Esophagus muscularis mucosa (tissue), 4 donors: ENCODE results near the gene RUFY3. TPM values are rescaled to one million over a fixed set of nuclear protein-coding genes. Genes with fewer than 3 reads are reported as not detected.

ENCODE experiments used
- DNase-seq: peaks from one replicate; pipeline ENCODE4 v3.0.0-alpha.2; 2017; ENCODE audit errors: extremely low spot score
- H3K27ac ChIP-seq, 4 donors: fragments of 200-600 bp; sonication (generic); replicated peaks in 1 of 4; 1 replicate in 3 of 4; 2 replicates in 1 of 4; pipeline ENCODE4 v1.5.1; 2016 to 2019; ENCODE audit warnings: mild to moderate bottlenecking in 1 of 4
- H3K27me3 ChIP-seq, 4 donors: fragments of 200-600 bp; sonication (generic); one replicate each; pipeline versions ENCODE4 v1.5.1 to v1.6.0; 2016 to 2019
- H3K36me3 ChIP-seq, 4 donors: fragments of 200-600 bp; sonication (generic); one replicate each; pipeline ENCODE4 v1.5.1; 2016 to 2019
- H3K4me1 ChIP-seq, 4 donors: fragments of 200-600 bp; sonication (generic); one replicate each; pipeline ENCODE4 v1.5.1; 2016 to 2019
- H3K4me3 ChIP-seq, 4 donors: fragments of 200-600 bp; sonication (generic); 1 replicate in 2 of 4; 2 replicates in 2 of 4; pipeline ENCODE4 v1.5.1; 2016 to 2019; ENCODE audit warnings: mild to moderate bottlenecking in 4 of 4, moderate library complexity in 1 of 4
- H3K9me3 ChIP-seq, 4 donors: fragments of 200-600 bp; sonication (generic); 1 replicate in 3 of 4; 2 replicates in 1 of 4; pipeline ENCODE4 v1.5.1; 2016 to 2019
- CTCF ChIP-seq, 3 experiments: fragments of 200-600 bp in 2 of 3; fragments of 450-650 bp in 1 of 3; sonication (generic) in 2 of 3; IDR thresholded peaks; one replicate each; pipeline ENCODE4 v1.5.1; 2017 to 2019; ENCODE audit warnings: antibody characterized with exemption in 3 of 3, mild to moderate bottlenecking in 2 of 3, moderate library complexity in 1 of 3
- EP300 ChIP-seq: sonication (generic); formaldehyde crosslinking; IDR thresholded peaks from one replicate; pipeline ENCODE4 v1.6.1; 2017; ENCODE audit warnings: antibody characterized with exemption
- POLR2A ChIP-seq: fragments of 450-650 bp; IDR thresholded peaks from one replicate; pipeline ENCODE4 v1.6.1; 2017; ENCODE audit warnings: antibody characterized with exemption, moderate library complexity, mild to moderate bottlenecking, low read depth
- POLR2AphosphoS5 ChIP-seq, 2 donors: sonication (generic); formaldehyde crosslinking; IDR thresholded peaks; one replicate each; pipeline ENCODE4 v1.6.1; 2017; ENCODE audit warnings: antibody characterized with exemption in 2 of 2
- WGBS: methylation state at CpG from one replicate; pipeline ENCODE4 v1.1.5; 2018; 5-methylcytosine and 5-hydroxymethylcytosine counted together
- intact Hi-C: fragments of 100-400 bp; cut with DNase I; formaldehyde crosslinking; loops from one replicate; pipeline ENCODE4 v1.15.1; 2023
- small RNA-seq, 3 donors: library from RNA; depleted of rRNA; stranded (forward); fragments of <200 nt; gene quantifications; one replicate each; pipeline ENCODE3, GENCODE V24; 2016
- total RNA-seq, 4 donors: library from RNA; depleted of rRNA; stranded (reverse); fragments of >200 nt; gene quantifications; one replicate each; pipeline versions ENCODE4 v1.1.0 to v1.2.1, GENCODE V29; 2016

Gene RUFY3
- total RNA-seq, 4 donors from 2014 or later: 30.5 to 51.9 (median 33.2) TPM

DNA sequence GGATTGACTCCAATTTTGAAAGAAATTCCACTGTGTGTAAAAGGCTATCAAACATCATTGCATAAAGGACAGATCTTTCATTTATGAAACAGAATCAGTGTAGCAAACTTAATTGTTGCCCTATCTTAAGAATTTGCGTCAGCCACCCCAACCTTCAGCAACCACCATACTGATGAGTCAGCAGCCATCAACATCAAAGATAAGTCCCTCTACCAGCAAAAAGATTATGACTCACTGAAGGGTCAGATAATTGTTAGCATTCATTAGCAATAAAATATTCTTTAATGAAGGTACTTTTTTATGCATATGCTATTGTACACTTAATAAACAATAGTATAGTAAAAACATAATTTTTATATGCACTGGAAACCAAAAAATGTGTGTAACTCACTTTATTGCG, 133.7 kb downstream of the RUFY3 start:
- 96% methylated on average over 2 of the region's 2 CpGs for whole genome bisulfite sequencing
- Histone ChIP-seq H3K4me1 (no peaks in the 10 kb centered on the region), H3K4me3 (no peak overlapping the region), H3K27ac (no peak overlapping the region), H3K9me3 (no peaks in the 10 kb centered on the region), H3K36me3 (no peaks in the 10 kb centered on the region), H3K27me3 (no peaks in the 10 kb centered on the region)
- no peak for DNase-seq
- intact Hi-C loops: no loop called here
- TF ChIP-seq CTCF (IDR thresholded peaks at IDR 0.05) (no peak), EP300 (no peak), POLR2A (no peak), POLR2AphosphoS5 (IDR thresholded peaks at IDR 0.05) (no peak)

Small RNA genes lying within 50 kb of the gene (small RNA-seq; reads per million reads assigned to genes)
- gene RF00026: 0 reads per million in 3 donors
- gene RNU6-520P: 0 reads per million in 3 donors
- 0 reads per million in 3 donors for gene RNU6-784P
- gene RNU6-891P: 0 reads per million in 3 donors

Other genes with a start within 250 kb of the RUFY3 start
- not detected for gene MUC7, start 249.8 kb upstream of the RUFY3 start, total RNA-seq
- gene AMTN, start 203.4 kb upstream of the RUFY3 start, total RNA-seq: not detected
- not detected for gene AMBN, start 129.7 kb upstream of the RUFY3 start, total RNA-seq
- not detected for gene ENAM, start 93.2 kb upstream of the RUFY3 start, total RNA-seq
- gene JCHAIN, start 55.5 kb upstream of the RUFY3 start, total RNA-seq: 10 to 100 TPM in 1 of 4 donors, 1 to 10 TPM in 3; 2.1 to 18.6 (median 3.9) TPM
- 10 to 100 TPM; 19.9 to 31.3 (median 21.8) TPM for gene UTP3, start 33.4 kb upstream of the RUFY3 start, total RNA-seq
- 10 to 100 TPM; 47.8 to 68.8 (median 53.9) TPM for gene GRSF1, start 117.9 kb downstream of the RUFY3 start, total RNA-seq
- 10 to 100 TPM; 15.0 to 19.4 (median 16.6) TPM for gene MOB1B, start 180.4 kb downstream of the RUFY3 start, total RNA-seq